B cell (primary cell): ENCODE results near the gene SLC18A3.

Experiments
- CTCF ChIP-seq: fragments of 200-600 bp; IDR thresholded peaks from one replicate; pipeline ENCODE4 v1.8.0; 2022; ENCODE audit warnings: antibody characterized with exemption, mild to moderate bottlenecking
- EZH2 ChIP-seq: IDR thresholded peaks from 2 replicates; pipeline ENCODE4 v1.6.1; 2012; ENCODE audit warnings: borderline replicate concordance, low read depth, mild to moderate bottlenecking, moderate library complexity, low read length; ENCODE audit not compliant: insufficient read depth, poor library complexity, severe bottlenecking

- TF ChIP-seq CTCF (no peak), EZH2 (no peak)
Measured at GRCh38 chr10:49602380-49603023, 7.6 kb upstream of the SLC18A3 start.
